SK-N-SH treated with all-trans-retinoic acid at 6 μM for 48 hours (cell line): ENCODE data around the gene STYXL1.

Experiments
- ATAC-seq: fragments of 200-7000 bp; cut with Tn5 transposase; 3 replicates; pipeline ENCODE4 v1.9.1; 2020; ENCODE audit warnings: mild to moderate bottlenecking, moderate library complexity
- ARNTL ChIP-seq: fragments of 450-650 bp; formaldehyde crosslinking; IDR thresholded peaks from 2 replicates; pipeline ENCODE4 v1.5.0; 2020; ENCODE audit warnings: low read depth, mild to moderate bottlenecking, moderate library complexity, borderline replicate concordance
- BACH2 ChIP-seq: fragments of 250-450 bp; sonication (Bioruptor Pico); IDR thresholded peaks from 2 replicates; pipeline ENCODE4 v1.9.0; 2021; ENCODE audit warnings: mild to moderate bottlenecking, borderline replicate concordance
- CREB5 ChIP-seq: fragments of 250-450 bp; sonication (Bioruptor Pico); IDR thresholded peaks from 2 replicates; pipeline ENCODE4 v1.5.1; 2020; ENCODE audit warnings: low read depth, mild to moderate bottlenecking, moderate library complexity
- CSDC2 ChIP-seq: fragments of 250-450 bp; sonication (Bioruptor Pico); IDR thresholded peaks from 2 replicates; pipeline ENCODE4 v1.5.0; 2020; ENCODE audit warnings: mild to moderate bottlenecking, moderate library complexity
- CSRNP3 ChIP-seq: fragments of 250-450 bp; sonication (Bioruptor Pico); IDR thresholded peaks from 2 replicates; pipeline ENCODE4 v1.5.1; 2021; ENCODE audit warnings: mild to moderate bottlenecking, moderate library complexity
- ESRRG ChIP-seq: fragments of 250-450 bp; sonication (Bioruptor Pico); IDR thresholded peaks from 2 replicates; pipeline ENCODE4 v1.6.1; 2021; ENCODE audit warnings: mild to moderate bottlenecking
- GLIS3 ChIP-seq: fragments of 250-450 bp; sonication (Bioruptor Pico); IDR thresholded peaks from 2 replicates; pipeline ENCODE4 v1.5.0; 2020; ENCODE audit warnings: mild to moderate bottlenecking, moderate library complexity
- ISL1 ChIP-seq: fragments of 250-450 bp; sonication (Bioruptor Pico); IDR thresholded peaks from 2 replicates; pipeline ENCODE4 v2.1.2; 2022; ENCODE audit warnings: mild to moderate bottlenecking, moderate library complexity
- OSR1 ChIP-seq: fragments of 250-450 bp; sonication (Bioruptor Pico); IDR thresholded peaks from 2 replicates; pipeline ENCODE4 v1.8.0; 2022; ENCODE audit warnings: moderate library complexity, mild to moderate bottlenecking, inconsistent platforms
- POU6F1 ChIP-seq: fragments of 250-450 bp; sonication (Bioruptor Pico); IDR thresholded peaks from 2 replicates; pipeline ENCODE4 v1.8.0; 2021; ENCODE audit warnings: low read depth, mild to moderate bottlenecking, moderate library complexity, borderline replicate concordance
- PPARA ChIP-seq: fragments of 250-450 bp; sonication (Bioruptor Pico); IDR thresholded peaks from 2 replicates; pipeline ENCODE4 v1.5.0; 2020; ENCODE audit warnings: mild to moderate bottlenecking, borderline replicate concordance
- RARB ChIP-seq: fragments of 250-450 bp; sonication (Bioruptor Pico); IDR thresholded peaks from 2 replicates; pipeline ENCODE4 v1.8.0; 2021; ENCODE audit warnings: mild to moderate bottlenecking, moderate library complexity
- SNAI2 ChIP-seq: fragments of 250-450 bp; sonication (Bioruptor Pico); IDR thresholded peaks from 2 replicates; pipeline ENCODE4 v1.5.0; 2020; ENCODE audit warnings: mild to moderate bottlenecking, moderate library complexity
- TCF4 ChIP-seq: fragments of 250-450 bp; sonication (Bioruptor Pico); IDR thresholded peaks from 2 replicates; pipeline ENCODE4 v1.8.0; 2021; ENCODE audit warnings: mild to moderate bottlenecking, moderate library complexity, borderline replicate concordance
- TOX ChIP-seq: fragments of 250-450 bp; sonication (Bioruptor Pico); IDR thresholded peaks from 2 replicates; pipeline ENCODE4 v1.8.0; 2021; ENCODE audit warnings: mild to moderate bottlenecking, moderate library complexity, borderline replicate concordance
- TSHZ2 ChIP-seq: fragments of 250-450 bp; sonication (Bioruptor Pico); IDR thresholded peaks from 2 replicates; pipeline ENCODE4 v1.5.0; 2020; ENCODE audit warnings: mild to moderate bottlenecking, moderate library complexity
- ZFP3 ChIP-seq: fragments of 250-450 bp; sonication (Bioruptor Pico); IDR thresholded peaks from 2 replicates; pipeline ENCODE4 v1.5.0; 2020; ENCODE audit warnings: mild to moderate bottlenecking, moderate library complexity
- ZFP30 ChIP-seq: fragments of 450-650 bp; formaldehyde crosslinking; IDR thresholded peaks from 2 replicates; pipeline ENCODE4 v1.5.0; 2022; ENCODE audit warnings: mild to moderate bottlenecking, moderate library complexity
- ZNF565 ChIP-seq: fragments of 450-650 bp; formaldehyde crosslinking; conservative IDR thresholded peaks from 2 replicates; pipeline ENCODE4 v1.5.0; 2020; ENCODE audit warnings: low read depth, mild to moderate bottlenecking, moderate library complexity
- ZNF70 ChIP-seq: fragments of 450-650 bp; formaldehyde crosslinking; IDR thresholded peaks from 2 replicates; pipeline ENCODE4 v1.5.0; 2020; ENCODE audit warnings: mild to moderate bottlenecking, moderate library complexity

STYXL1 gene

GRCh38 chr7:75969704-75970498, 77.9 kb downstream of the STYXL1 start:
- no peak for TF ChIP-seq ZFP3 (CRISPR knock-in tag)
- no peak for TF ChIP-seq OSR1 (CRISPR knock-in tag)
- no peak for TF ChIP-seq CREB5 (CRISPR knock-in tag)
- TF ChIP-seq ARNTL (CRISPR knock-in tag): no peak
- TF ChIP-seq GLIS3: no peak
- TF ChIP-seq BACH2 (CRISPR knock-in tag): no peak
- no peak for TF ChIP-seq ISL1 (CRISPR knock-in tag)
- TF ChIP-seq, all 23 proteins: peak for 0
- no peak for ATAC-seq

GRCh38 chr7:75969182-75969581, 78.6 kb downstream of the STYXL1 start:
- TF ChIP-seq RARB (CRISPR knock-in tag) (no peak), ESRRG (no peak), ISL1 (CRISPR knock-in tag) (no peak), BACH2 (CRISPR knock-in tag) (no peak), ZNF70 (no peak), ARNTL (CRISPR knock-in tag) (no peak)
- ATAC-seq: 0 out of 3 replicates have a peak, but pooled peaks have one; percentile 12

GRCh38 chr7:75968561-75969001, 79.2 kb downstream of the STYXL1 start:
- TF ChIP-seq CREB5 (CRISPR knock-in tag): no peak
- no peak for TF ChIP-seq ZFP30 (CRISPR knock-in tag)
- no peak for TF ChIP-seq ZFP3 (CRISPR knock-in tag)
- no peak for TF ChIP-seq CSRNP3 (CRISPR knock-in tag)
- no peak for TF ChIP-seq ZNF70
- no peak for TF ChIP-seq ARNTL (CRISPR knock-in tag)
- no peak for TF ChIP-seq RARB (CRISPR knock-in tag)
- TF ChIP-seq TSHZ2 (CRISPR knock-in tag): no peak
- TF ChIP-seq GLIS3: no peak
- no peak for TF ChIP-seq BACH2 (CRISPR knock-in tag)
- no peak for TF ChIP-seq ZNF565
- TF ChIP-seq ISL1 (CRISPR knock-in tag): no peak
- TF ChIP-seq PPARA (CRISPR knock-in tag): no peak
- no peak for TF ChIP-seq CSDC2 (CRISPR knock-in tag)
- no peak for TF ChIP-seq SNAI2 (CRISPR knock-in tag)
- no peak for TF ChIP-seq ESRRG
- no peak for TF ChIP-seq TCF4 (CRISPR knock-in tag)

GRCh38 chr7:75968012-75968411, 79.8 kb downstream of the STYXL1 start:
- no peak for ATAC-seq
- TF ChIP-seq BACH2 (CRISPR knock-in tag) (no peak), TOX (CRISPR knock-in tag) (no peak), POU6F1 (no peak), CREB5 (CRISPR knock-in tag) (no peak), TCF4 (CRISPR knock-in tag) (no peak)

More at GRCh38 chr7:75968561-75969001, 79.2 kb downstream of the STYXL1 start:
- ATAC-seq: no peak
